ENCODE results near the gene ATOX1.

- TF ChIP-seq CTCF (IDR thresholded peaks at IDR 0.05) (no peak), POLR2A (IDR thresholded peaks at IDR 0.05) (no peak)
Observed at GRCh38 chr5:151805414-151806223, 47.2 kb upstream of the ATOX1 start.

Measured in vagina (tissue), 2 donors.